ENCODE results near the gene PPWD1. TPM values are rescaled to one million over a fixed set of nuclear protein-coding genes. Genes with fewer than 3 reads are reported as not detected.

The PPWD1 gene
- total RNA-seq, 2 experiments from 2014 or later = 88.0 to 89.2 TPM

- H3K4me3 ChIP-seq (ENCODE audit: low read length) = peak overlapping the region; percentile 75
- TF ChIP-seq CTCF (IDR thresholded peaks at IDR 0.05) = no peak
- Mint-ChIP-seq H3K27me3 (no peaks in the 10 kb centered on the region), H3K36me3 (ENCODE audit: low read depth) (peaks cover 61% of the 10 kb centered on the region), H3K9me3 (no peaks in the 10 kb centered on the region), H3K4me3 (peak overlapping the region; percentile 95), H3K27ac (peak overlapping the region; percentile 94), H3K4me1 (ENCODE audit: low read depth) (peaks cover 63% of the 10 kb centered on the region)
- ATAC-seq (ENCODE audit: poor library complexity) (no peak), DNase-seq (peak in 2 of 14 experiments; percentile 24 to 43)
- ChIA-PET CTCF (no interaction called here), POLR2A (interaction anchor here (1.1 to 3.0 kb wide), 18 partner anchors 8 to 795 kb away, joined by 3 to 72 read pairs (median 10); partner anchors contain the start of genes ADAMTS6, CWC27, ERBIN and NLN)
- peak overlapping the region; percentile 93 to 94 for H3K27ac ChIP-seq (ENCODE audit: low read depth in 1 of 2, low read length in 2 of 2)
- H3K27me3 ChIP-seq (ENCODE audit: control insufficient read depth in 1 of 2, insufficient read depth in 2 of 2, low read length in 2 of 2) = no peaks in the 10 kb centered on the region
- peaks cover 19% of the 10 kb centered on the region for H3K36me3 ChIP-seq (ENCODE audit: insufficient read depth, low read length)
- H3K9me3 ChIP-seq (ENCODE audit: control insufficient read depth in 1 of 2, insufficient read depth in 1 of 2, low read length in 2 of 2) = no peaks in the 10 kb centered on the region
- intact Hi-C loops (cut with DNase I, micrococcal nuclease) = loop anchor here (1.0 to 10.0 kb wide), 6 partner anchors 59 to 797 kb away; partner anchors contain the start of genes ADAMTS6 (in 2 of the 2) and TRIM23 (in 1 of the 2)
- H3K4me1 ChIP-seq (ENCODE audit: insufficient read depth, low read length) = peaks cover 15% of the 10 kb centered on the region
These were observed 681 bp downstream of the PPWD1 start for GRCh38 chr5:65563777-65564176.

- DNase-seq (no peak), ATAC-seq (ENCODE audit: poor library complexity) (no peak)
- Mint-ChIP-seq H3K4me3 (peak overlapping the region; percentile 2), H3K9me3 (no peaks in the 10 kb centered on the region), H3K4me1 (ENCODE audit: low read depth) (peaks cover 71% of the 10 kb centered on the region), H3K27ac (peak overlapping the region; percentile 24), H3K27me3 (no peaks in the 10 kb centered on the region), H3K36me3 (ENCODE audit: low read depth) (peaks cover 73% of the 10 kb centered on the region)
- ChIA-PET CTCF (interaction anchor here (1.0 kb wide), 1 partner anchor 17 kb away, joined by 4 read pairs; no protein-coding TSS in a partner anchor), POLR2A (no interaction called here)
- Histone ChIP-seq H3K27me3 (ENCODE audit: control insufficient read depth in 1 of 2, insufficient read depth in 2 of 2, low read length in 2 of 2) (no peaks in the 10 kb centered on the region), H3K27ac (ENCODE audit: low read depth in 1 of 2, low read length in 2 of 2) (no peak overlapping the region), H3K36me3 (ENCODE audit: insufficient read depth, low read length) (peaks cover 38% of the 10 kb centered on the region), H3K9me3 (ENCODE audit: control insufficient read depth in 1 of 2, insufficient read depth in 1 of 2, low read length in 2 of 2) (no peaks in the 10 kb centered on the region), H3K4me3 (ENCODE audit: low read length) (no peak overlapping the region), H3K4me1 (ENCODE audit: insufficient read depth, low read length) (peaks cover 15% of the 10 kb centered on the region)
- intact Hi-C loops (cut with DNase I, micrococcal nuclease) = loop anchor here in 1 of 2 experiments (10.0 kb wide), 1 partner anchor 752 kb away; no protein-coding TSS in a partner anchor
- no peak for TF ChIP-seq CTCF (IDR thresholded peaks at IDR 0.05)
These were observed 3.4 kb downstream of the PPWD1 start for GRCh38 chr5:65566505-65566904.

GRCh38 chr5:65570598-65571226 lies 7.6 kb downstream of the PPWD1 start:
- no peak for TF ChIP-seq CTCF (IDR thresholded peaks at IDR 0.05)
- H3K9me3 Mint-ChIP-seq = no peaks in the 10 kb centered on the region
- POLR2A ChIA-PET = interaction anchor here (1.5 to 2.8 kb wide), 2 partner anchors 8 to 11 kb away, joined by 5 to 7 read pairs; partner anchors contain the start of genes CENPK and PPWD1
- intact Hi-C loops (cut with DNase I, micrococcal nuclease) = no loop called here
- H3K27ac Mint-ChIP-seq = no peak overlapping the region
- Histone ChIP-seq H3K36me3 (ENCODE audit: insufficient read depth, low read length) (peaks cover 61% of the 10 kb centered on the region), H3K9me3 (ENCODE audit: control insufficient read depth in 1 of 2, insufficient read depth in 1 of 2, low read length in 2 of 2) (no peaks in the 10 kb centered on the region), H3K4me1 (ENCODE audit: insufficient read depth, low read length) (no peaks in the 10 kb centered on the region), H3K27me3 (ENCODE audit: control insufficient read depth in 1 of 2, insufficient read depth in 2 of 2, low read length in 2 of 2) (no peaks in the 10 kb centered on the region), H3K4me3 (ENCODE audit: low read length) (no peak overlapping the region), H3K27ac (ENCODE audit: low read depth in 1 of 2, low read length in 2 of 2) (no peak overlapping the region)
- ATAC-seq (ENCODE audit: poor library complexity) = no peak
- H3K27me3 Mint-ChIP-seq = no peaks in the 10 kb centered on the region
- H3K36me3 Mint-ChIP-seq (ENCODE audit: low read depth) = peaks cover 83% of the 10 kb centered on the region
- CTCF ChIA-PET = interaction anchor here (1.2 kb wide), 1 partner anchor 8 kb away, joined by 3 read pairs; no protein-coding TSS in a partner anchor
- DNase-seq = no peak
- no peak overlapping the region for H3K4me3 Mint-ChIP-seq
- H3K4me1 Mint-ChIP-seq (ENCODE audit: low read depth) = peaks cover 62% of the 10 kb centered on the region
